Nephron (organoid): ENCODE measurements around the gene KAZN.

Experiments used
- H3K27ac Mint-ChIP-seq, 3 experiments: 2 replicates each; pipeline ENCODE4 v1.8.0; 2020; ENCODE audit warnings: mixed read lengths in 3 of 3, mild to moderate bottlenecking in 2 of 3, moderate library complexity in 1 of 3
- H3K27me3 Mint-ChIP-seq: 2 replicates; pipeline ENCODE4 v1.8.0; 2021; ENCODE audit warnings: low read depth, mild to moderate bottlenecking, moderate library complexity, mixed read lengths
- H3K36me3 Mint-ChIP-seq: 2 replicates; pipeline ENCODE4 v1.8.0; 2020; ENCODE audit warnings: low read depth, mixed read lengths
- H3K4me1 Mint-ChIP-seq: 2 replicates; pipeline ENCODE4 v1.8.0; 2020; ENCODE audit warnings: mixed read lengths
- H3K4me3 Mint-ChIP-seq, 3 experiments: 2 replicates each; pipeline ENCODE4 v1.8.0; 2020; ENCODE audit warnings: mild to moderate bottlenecking in 3 of 3, mixed read lengths in 3 of 3, moderate library complexity in 2 of 3
- H3K9me3 Mint-ChIP-seq: 2 replicates; pipeline ENCODE4 v1.8.0; 2020; ENCODE audit warnings: mixed read lengths
- CTCF ChIP-seq, 3 experiments: fragments of 200-600 bp; sonication (generic); IDR thresholded peaks; one replicate each; pipeline ENCODE4 v1.5.0; 2021; ENCODE audit warnings: antibody characterized with exemption in 3 of 3; ENCODE audit not compliant: unreplicated experiment in 3 of 3

The KAZN gene

DNA sequence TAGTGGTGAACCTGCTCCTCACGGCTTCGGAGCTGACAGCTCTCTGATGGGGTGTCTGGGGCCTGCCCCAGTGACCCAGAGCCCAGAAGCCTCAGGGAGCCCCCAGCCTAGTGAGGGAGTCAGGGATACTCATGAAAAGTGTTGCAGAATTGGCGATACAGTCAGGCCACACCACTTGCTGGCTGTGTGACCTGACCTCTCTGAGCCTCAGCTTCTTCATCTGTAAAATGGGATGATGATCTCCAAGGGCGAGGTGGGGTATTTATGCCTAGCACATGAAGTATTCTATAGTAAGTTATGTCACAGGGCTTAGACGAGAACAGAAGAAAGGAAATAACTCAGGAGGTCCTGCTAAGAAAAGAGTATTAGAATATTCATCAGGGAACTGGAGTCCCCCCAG is 556.7 kb downstream of the KAZN start:
- peak overlapping the region; percentile 82 to 87 (median 85) for H3K4me3 Mint-ChIP-seq
- peaks cover 10% of the 10 kb centered on the region for H3K27me3 Mint-ChIP-seq
- peaks cover 71% of the 10 kb centered on the region for H3K4me1 Mint-ChIP-seq
- H3K36me3 Mint-ChIP-seq, result no peaks in the 10 kb centered on the region
- no peak for TF ChIP-seq CTCF (IDR thresholded peaks at IDR 0.05; ENCODE audit: unreplicated experiment in 3 of 3)
- peak overlapping the region; percentile 79 to 93 (median 93) for H3K27ac Mint-ChIP-seq
- H3K9me3 Mint-ChIP-seq, result peaks cover 4% of the 10 kb centered on the region

- Mint-ChIP-seq H3K27ac (peak overlapping the region; percentile 79 to 93 (median 93)), H3K4me3 (peak overlapping the region; percentile 82 to 87 (median 85)), H3K9me3 (no peaks in the 10 kb centered on the region), H3K36me3 (no peaks in the 10 kb centered on the region), H3K27me3 (peaks cover 7% of the 10 kb centered on the region), H3K4me1 (peaks cover 71% of the 10 kb centered on the region)
- TF ChIP-seq CTCF (IDR thresholded peaks at IDR 0.05; ENCODE audit: unreplicated experiment in 3 of 3), result no peak
Measured at GRCh38 chr1:15155888-15156741, 557.6 kb downstream of the KAZN start.

GRCh38 chr1:15156807-15157380 is 558.4 kb downstream of the KAZN start:
- H3K4me1 Mint-ChIP-seq, result peaks cover 64% of the 10 kb centered on the region
- peaks cover 7% of the 10 kb centered on the region for H3K27me3 Mint-ChIP-seq
- no peaks in the 10 kb centered on the region for H3K9me3 Mint-ChIP-seq
- no peak for TF ChIP-seq CTCF (IDR thresholded peaks at IDR 0.05; ENCODE audit: unreplicated experiment in 3 of 3)
- no peaks in the 10 kb centered on the region for H3K36me3 Mint-ChIP-seq
- peak overlapping the region; percentile 79 to 93 (median 93) for H3K27ac Mint-ChIP-seq
- peak overlapping the region; percentile 41 to 69 (median 56) for H3K4me3 Mint-ChIP-seq

DNA sequence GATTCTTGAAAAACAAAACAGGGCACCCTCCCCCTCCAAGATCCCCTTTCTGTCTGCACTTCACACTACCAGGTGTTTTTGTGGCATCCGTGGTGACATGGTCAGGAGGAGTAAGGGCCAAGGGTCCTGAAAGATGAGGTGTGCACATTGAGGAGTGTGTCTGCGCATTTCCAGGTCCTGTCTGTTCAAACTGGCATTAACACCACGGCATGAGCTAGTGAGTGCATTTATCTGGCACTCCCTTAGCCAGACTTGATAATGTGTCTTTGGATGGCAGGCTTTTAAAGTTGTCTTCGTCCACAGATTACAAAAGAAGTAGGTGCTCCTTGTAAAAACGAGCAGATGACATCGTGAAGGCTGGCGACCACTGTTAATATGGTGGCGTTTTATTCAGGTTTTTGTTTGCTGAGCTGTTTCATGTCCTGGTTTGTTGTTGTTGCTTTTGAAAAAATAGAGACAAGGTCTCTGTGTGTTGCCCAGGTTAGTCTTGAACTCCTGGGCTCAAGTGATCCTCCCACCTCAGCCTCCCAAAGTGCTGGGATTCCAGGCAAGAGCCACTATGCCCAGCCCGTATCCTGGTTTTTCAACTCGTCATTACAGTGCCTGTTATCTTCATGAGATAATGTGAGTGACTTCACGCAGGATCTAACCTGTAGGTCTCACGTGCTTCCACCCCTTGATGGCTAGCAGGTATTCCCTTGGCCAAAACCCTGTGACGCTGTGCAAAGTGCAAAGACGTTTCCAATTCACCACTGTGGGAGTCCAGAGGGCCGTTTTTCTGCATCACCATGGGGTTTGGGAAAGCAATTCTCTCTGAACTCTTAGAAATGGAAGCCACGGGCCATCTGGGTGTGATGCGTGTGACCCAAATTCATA is 559.3 kb downstream of the KAZN start:
- Mint-ChIP-seq H3K4me3 (peak overlapping the region in 2 of 3 experiments; percentile 14 to 29), H3K36me3 (no peaks in the 10 kb centered on the region), H3K27me3 (peaks cover 3% of the 10 kb centered on the region), H3K27ac (peak overlapping the region in 1 of 3 experiments; percentile 93), H3K4me1 (peaks cover 56% of the 10 kb centered on the region), H3K9me3 (no peaks in the 10 kb centered on the region)
- TF ChIP-seq CTCF (IDR thresholded peaks at IDR 0.05; ENCODE audit: unreplicated experiment in 3 of 3), result no peak

DNA sequence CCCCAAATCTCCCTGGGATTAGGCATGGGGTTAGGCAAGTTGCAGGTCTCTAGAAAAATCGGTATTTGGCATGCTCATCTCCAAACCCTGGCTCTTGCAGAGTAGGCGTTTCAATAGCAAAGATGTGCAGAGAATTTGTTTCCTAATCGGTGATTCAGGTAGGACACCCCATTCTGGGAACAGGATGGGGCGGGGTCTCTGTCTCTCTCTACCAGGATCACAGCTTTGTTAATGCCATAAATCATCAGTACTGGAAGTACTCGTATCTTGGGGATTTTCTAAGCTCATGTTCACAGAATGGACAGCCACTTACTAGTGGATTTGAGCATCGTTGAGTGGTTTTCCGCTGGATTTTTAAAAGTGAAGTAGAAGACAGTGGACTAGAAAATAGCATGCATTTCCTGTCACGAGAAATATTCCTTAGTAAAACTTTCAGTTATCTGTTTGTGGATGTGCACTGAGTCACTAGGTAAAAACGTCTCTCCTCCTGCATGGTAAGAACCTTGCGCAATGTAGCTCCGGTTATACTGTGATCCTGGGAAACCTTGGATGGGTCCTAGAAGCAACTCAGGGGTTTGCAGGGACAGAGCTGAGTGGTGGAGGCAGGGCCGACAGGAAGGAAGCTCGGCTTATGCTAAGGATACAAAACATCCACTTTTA is 560.2 kb downstream of the KAZN start:
- Mint-ChIP-seq H3K36me3 (no peaks in the 10 kb centered on the region), H3K4me1 (peaks cover 56% of the 10 kb centered on the region), H3K27ac (peak overlapping the region; percentile 46 to 93 (median 69)), H3K27me3 (peaks cover 3% of the 10 kb centered on the region), H3K4me3 (peak overlapping the region in 2 of 3 experiments; percentile 6 to 46), H3K9me3 (no peaks in the 10 kb centered on the region)
- TF ChIP-seq CTCF (IDR thresholded peaks at IDR 0.05; ENCODE audit: unreplicated experiment in 3 of 3), result no peak
